ENCODE data around the gene NUP62. TPM values are rescaled to one million over a fixed set of nuclear protein-coding genes. Genes with fewer than 3 reads are reported as not detected.

The NUP62 gene
- total RNA-seq, 1 experiment from 2014 or later = 127 TPM

DNA sequence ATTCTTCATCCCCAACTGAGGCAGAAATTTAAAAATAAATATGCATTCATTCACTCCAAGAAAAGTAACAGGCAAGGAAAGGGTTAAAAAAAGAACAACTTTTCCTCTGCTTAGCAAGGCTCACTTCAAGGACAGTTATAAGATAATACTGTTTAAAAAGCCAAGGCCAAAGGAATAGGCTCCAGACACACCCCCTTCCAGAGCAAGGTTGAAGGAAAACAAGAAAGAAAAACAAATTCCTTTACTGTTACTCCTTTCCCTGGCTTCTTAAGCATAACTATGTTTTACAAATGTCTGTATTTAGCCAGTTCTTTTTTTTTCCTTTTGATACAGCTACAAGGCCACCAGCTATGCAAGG, 23.2 kb upstream of the NUP62 start:
- no peak overlapping the region for H4K8ac ChIP-seq (replicated peaks; ENCODE audit: insufficient read length, low read depth, low read length)
- no peak overlapping the region for H3K4ac ChIP-seq (ENCODE audit: low read depth, low read length)
- H3K79me1 ChIP-seq (ENCODE audit: insufficient read depth, low read depth, low read length, poor library complexity, severe bottlenecking) = no peaks in the 10 kb centered on the region
- H2BK20ac ChIP-seq (ENCODE audit: low read depth, low read length, poor library complexity, severe bottlenecking) = no peak overlapping the region
- peaks cover 3% of the 10 kb centered on the region; the same call in 1 of the 2 replicates for H3K4me1 ChIP-seq (ENCODE audit: insufficient read depth, low read length)
- H3K23ac ChIP-seq (ENCODE audit: insufficient read length, low read depth, low read length) = no peak overlapping the region
- H2BK15ac ChIP-seq (ENCODE audit: low read depth, low read length) = no peak overlapping the region
- TF ChIP-seq, protein P1, sequence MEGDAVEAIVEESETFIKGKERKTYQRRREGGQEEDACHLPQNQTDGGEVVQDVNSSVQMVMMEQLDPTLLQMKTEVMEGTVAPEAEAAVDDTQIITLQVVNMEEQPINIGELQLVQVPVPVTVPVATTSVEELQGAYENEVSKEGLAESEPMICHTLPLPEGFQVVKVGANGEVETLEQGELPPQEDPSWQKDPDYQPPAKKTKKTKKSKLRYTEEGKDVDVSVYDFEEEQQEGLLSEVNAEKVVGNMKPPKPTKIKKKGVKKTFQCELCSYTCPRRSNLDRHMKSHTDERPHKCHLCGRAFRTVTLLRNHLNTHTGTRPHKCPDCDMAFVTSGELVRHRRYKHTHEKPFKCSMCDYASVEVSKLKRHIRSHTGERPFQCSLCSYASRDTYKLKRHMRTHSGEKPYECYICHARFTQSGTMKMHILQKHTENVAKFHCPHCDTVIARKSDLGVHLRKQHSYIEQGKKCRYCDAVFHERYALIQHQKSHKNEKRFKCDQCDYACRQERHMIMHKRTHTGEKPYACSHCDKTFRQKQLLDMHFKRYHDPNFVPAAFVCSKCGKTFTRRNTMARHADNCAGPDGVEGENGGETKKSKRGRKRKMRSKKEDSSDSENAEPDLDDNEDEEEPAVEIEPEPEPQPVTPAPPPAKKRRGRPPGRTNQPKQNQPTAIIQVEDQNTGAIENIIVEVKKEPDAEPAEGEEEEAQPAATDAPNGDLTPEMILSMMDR (conservative IDR thresholded peaks at IDR 0.05) = no peak
- no peak overlapping the region for H2BK5ac ChIP-seq (ENCODE audit: insufficient read length, low read length)
- no peak overlapping the region for H3T11ph ChIP-seq (ENCODE audit: low read length)
- no peak overlapping the region for H2BK12ac ChIP-seq (ENCODE audit: insufficient read length, low read depth, low read length)
- no peaks in the 10 kb centered on the region for H3K27me3 ChIP-seq (ENCODE audit: insufficient read depth, low read length)
- no peaks in the 10 kb centered on the region for H4K20me1 ChIP-seq (ENCODE audit: control insufficient read depth, insufficient read depth, insufficient read length)
- H3K9me3 ChIP-seq (ENCODE audit: control insufficient read depth, low read depth, low read length) = no peaks in the 10 kb centered on the region
- Mint-ChIP-seq H3K27me3 (ENCODE audit: low read depth) (peaks cover 5% of the 10 kb centered on the region), H3K36me3 (ENCODE audit: insufficient read depth in 1 of 3, low read depth in 3 of 3) (no peaks in the 10 kb centered on the region), H3K4me1 (peaks cover 16 to 37% of the 10 kb centered on the region in 2 experiments), H3K27ac (no peak overlapping the region), H3K9me3 (no peaks in the 10 kb centered on the region; a peak in 3 of 5 replicates), H3K4me3 (no peak overlapping the region)
- H3K4me2 ChIP-seq (ENCODE audit: insufficient read depth, insufficient read length, low read length) = no peak overlapping the region
- H3K18ac ChIP-seq (ENCODE audit: insufficient read length, low read depth, low read length) = no peak overlapping the region
- H4K91ac ChIP-seq (ENCODE audit: insufficient read length, low read depth, low read length) = no peak overlapping the region
- H3K56ac ChIP-seq (ENCODE audit: insufficient read length, low read depth, low read length) = no peak overlapping the region
- H3K14ac ChIP-seq (ENCODE audit: insufficient read depth, low read length) = no peak overlapping the region
- no peak overlapping the region for H2AFZ ChIP-seq (ENCODE audit: low read length)
- H3K9ac ChIP-seq (ENCODE audit: extremely low read depth, insufficient read length, low read length) = no peak overlapping the region
- H4K5ac ChIP-seq (ENCODE audit: insufficient read length, low read depth, low read length) = no peak overlapping the region
- H3K79me2 ChIP-seq (ENCODE audit: insufficient read depth, low read length) = no peaks in the 10 kb centered on the region
- no peak overlapping the region for H2AK5ac ChIP-seq (ENCODE audit: insufficient read length, low read length)
- no peak overlapping the region for H2BK120ac ChIP-seq (ENCODE audit: low read depth, low read length, poor library complexity, severe bottlenecking)
- H3K23me2 ChIP-seq (ENCODE audit: insufficient read length, low read depth, low read length, poor library complexity, severe bottlenecking) = no peaks in the 10 kb centered on the region
- H3K27ac ChIP-seq (ENCODE audit: insufficient read length, low read depth, low read length) = no peak overlapping the region
- no peak for DNase-seq
